Measurements from ENCODE around the gene SLC25A14.

Gene SLC25A14

DNA sequence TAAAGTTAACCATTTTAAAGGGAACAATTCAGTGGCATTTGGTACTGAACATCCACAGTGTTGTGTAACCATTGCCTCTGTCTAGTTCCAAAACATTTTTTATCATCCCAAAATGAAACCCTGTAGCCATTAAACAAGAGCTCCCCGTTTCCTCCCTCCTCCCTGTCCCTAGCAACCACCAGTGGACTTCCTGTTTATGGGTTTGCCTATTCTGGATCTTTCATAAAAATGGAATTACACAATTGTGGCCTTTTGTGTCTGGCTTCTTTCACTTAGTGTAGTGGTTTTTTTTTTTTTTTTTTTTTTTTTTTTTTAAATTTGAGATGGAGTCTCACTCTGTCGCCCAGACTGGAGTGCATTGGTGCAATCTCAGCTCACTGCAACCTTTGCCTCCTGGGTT, 73.7 kb downstream of the SLC25A14 start:
- peaks cover 46% of the 10 kb centered on the region for H3K36me3 Mint-ChIP-seq (ENCODE audit: low read depth)
- H3K9me3 Mint-ChIP-seq: no peaks in the 10 kb centered on the region
- TF ChIP-seq CTCF (IDR thresholded peaks at IDR 0.05; ENCODE audit: unreplicated experiment in 3 of 3): no peak
- H3K27ac Mint-ChIP-seq: no peak overlapping the region
- no peaks in the 10 kb centered on the region for H3K4me1 Mint-ChIP-seq
- no peak overlapping the region for H3K4me3 Mint-ChIP-seq
- no peaks in the 10 kb centered on the region for H3K27me3 Mint-ChIP-seq (ENCODE audit: low read depth)

- no peak for TF ChIP-seq CTCF (IDR thresholded peaks at IDR 0.05; ENCODE audit: unreplicated experiment in 3 of 3)
- Mint-ChIP-seq H3K4me3 (no peak overlapping the region), H3K4me1 (no peaks in the 10 kb centered on the region), H3K36me3 (ENCODE audit: low read depth) (peaks cover 40% of the 10 kb centered on the region), H3K27ac (no peak overlapping the region), H3K9me3 (no peaks in the 10 kb centered on the region), H3K27me3 (ENCODE audit: low read depth) (no peaks in the 10 kb centered on the region)
Measured at GRCh38 chrX:130414800-130415199, 75.1 kb downstream of the SLC25A14 start.

- Mint-ChIP-seq H3K36me3 (ENCODE audit: low read depth) (peaks cover 38% of the 10 kb centered on the region), H3K4me1 (no peaks in the 10 kb centered on the region), H3K27ac (no peak overlapping the region), H3K4me3 (no peak overlapping the region), H3K27me3 (ENCODE audit: low read depth) (no peaks in the 10 kb centered on the region), H3K9me3 (no peaks in the 10 kb centered on the region)
- no peak for TF ChIP-seq CTCF (IDR thresholded peaks at IDR 0.05; ENCODE audit: unreplicated experiment in 3 of 3)
Measured at GRCh38 chrX:130415201-130415600, 75.5 kb downstream of the SLC25A14 start.

DNA sequence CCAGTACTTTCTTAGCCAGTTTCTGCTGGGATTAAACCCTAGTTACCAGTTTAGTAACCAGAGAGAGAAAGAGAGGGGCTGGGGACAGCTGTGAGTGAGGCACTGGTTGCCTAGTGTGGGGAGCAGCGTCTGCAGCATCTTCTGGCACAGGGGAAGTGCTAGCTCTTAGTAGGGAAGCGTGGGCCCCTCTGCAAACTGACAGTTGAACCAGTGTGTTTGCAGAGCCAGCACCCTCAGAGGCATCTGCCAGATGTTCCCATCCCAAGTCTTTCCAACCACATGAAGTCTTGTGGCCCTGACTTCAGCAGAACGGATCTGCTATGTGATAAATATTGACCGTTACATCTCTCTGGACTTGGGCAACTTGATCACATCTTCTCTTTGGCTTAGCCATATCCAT, 77.1 kb downstream of the SLC25A14 start:
- Mint-ChIP-seq H3K4me1 (no peaks in the 10 kb centered on the region), H3K27ac (no peak overlapping the region), H3K4me3 (no peak overlapping the region), H3K27me3 (ENCODE audit: low read depth) (no peaks in the 10 kb centered on the region), H3K36me3 (ENCODE audit: low read depth) (peaks cover 24% of the 10 kb centered on the region), H3K9me3 (no peaks in the 10 kb centered on the region)
- TF ChIP-seq CTCF (IDR thresholded peaks at IDR 0.05; ENCODE audit: unreplicated experiment in 3 of 3): no peak

GRCh38 chrX:130418066-130418465, 78.3 kb downstream of the SLC25A14 start:
- Mint-ChIP-seq H3K27me3 (ENCODE audit: low read depth) (no peaks in the 10 kb centered on the region), H3K27ac (peak overlapping the region in 1 of 3 experiments; percentile 67)

More at GRCh38 chrX:130418066-130418465, 78.3 kb downstream of the SLC25A14 start:
- Mint-ChIP-seq H3K4me3 (no peak overlapping the region), H3K4me1 (no peaks in the 10 kb centered on the region), H3K36me3 (ENCODE audit: low read depth) (peaks cover 15% of the 10 kb centered on the region), H3K9me3 (no peaks in the 10 kb centered on the region)
- no peak for TF ChIP-seq CTCF (IDR thresholded peaks at IDR 0.05; ENCODE audit: unreplicated experiment in 3 of 3)
